Epithelial cell of proximal tubule (primary cell): ENCODE results near the gene ATG13. TPM values are rescaled to one million over a fixed set of nuclear protein-coding genes. Genes with fewer than 3 reads are reported as not detected.

Source experiments
- DNase-seq: peaks from one replicate; pipeline ENCODE4 v3.0.0-alpha.2; 2011; ENCODE audit warnings: low read depth
- H3K4me3 ChIP-seq: 2 replicates; pipeline ENCODE4 v1.5.1; 2011; ENCODE audit warnings: low read depth, mild to moderate bottlenecking, low read length
- total RNA-seq: library from RNA; depleted of rRNA; stranded (reverse); fragments of >200 nt; gene quantifications from 2 replicates; pipeline ENCODE4 v1.2.3, GENCODE V29; 2015
- TF ChIP-seq, protein P1 (sequence below): conservative IDR thresholded peaks from 2 replicates; pipeline ENCODE4 v1.5.1; 2012; ENCODE audit warnings: low read depth, mild to moderate bottlenecking, low read length

The ATG13 gene
- total RNA-seq, 1 donor from 2014 or later: 52.9 TPM

DNA sequence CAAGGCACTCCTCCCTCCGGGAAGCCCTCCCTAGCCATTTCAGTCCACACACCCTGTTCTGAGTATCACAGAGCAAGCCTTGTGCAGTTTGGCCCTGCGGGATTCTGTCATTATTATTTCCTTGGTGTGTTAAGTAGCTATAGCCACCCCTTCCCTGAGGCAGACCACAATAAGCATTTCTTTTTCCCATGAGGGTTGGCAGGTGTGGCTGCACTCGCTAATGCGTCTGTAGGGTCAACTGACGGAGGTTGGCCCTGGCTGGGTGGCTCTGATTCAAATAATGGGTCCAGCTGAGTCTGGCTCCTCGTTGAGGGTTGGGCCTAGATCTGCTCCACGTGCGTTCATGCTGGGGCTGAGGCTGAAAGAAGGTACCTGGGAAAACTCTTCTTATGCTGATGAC is 106.7 kb downstream of the ATG13 start:
- TF ChIP-seq, protein P1, sequence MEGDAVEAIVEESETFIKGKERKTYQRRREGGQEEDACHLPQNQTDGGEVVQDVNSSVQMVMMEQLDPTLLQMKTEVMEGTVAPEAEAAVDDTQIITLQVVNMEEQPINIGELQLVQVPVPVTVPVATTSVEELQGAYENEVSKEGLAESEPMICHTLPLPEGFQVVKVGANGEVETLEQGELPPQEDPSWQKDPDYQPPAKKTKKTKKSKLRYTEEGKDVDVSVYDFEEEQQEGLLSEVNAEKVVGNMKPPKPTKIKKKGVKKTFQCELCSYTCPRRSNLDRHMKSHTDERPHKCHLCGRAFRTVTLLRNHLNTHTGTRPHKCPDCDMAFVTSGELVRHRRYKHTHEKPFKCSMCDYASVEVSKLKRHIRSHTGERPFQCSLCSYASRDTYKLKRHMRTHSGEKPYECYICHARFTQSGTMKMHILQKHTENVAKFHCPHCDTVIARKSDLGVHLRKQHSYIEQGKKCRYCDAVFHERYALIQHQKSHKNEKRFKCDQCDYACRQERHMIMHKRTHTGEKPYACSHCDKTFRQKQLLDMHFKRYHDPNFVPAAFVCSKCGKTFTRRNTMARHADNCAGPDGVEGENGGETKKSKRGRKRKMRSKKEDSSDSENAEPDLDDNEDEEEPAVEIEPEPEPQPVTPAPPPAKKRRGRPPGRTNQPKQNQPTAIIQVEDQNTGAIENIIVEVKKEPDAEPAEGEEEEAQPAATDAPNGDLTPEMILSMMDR: no peak

More for the DNA sequence above, 106.7 kb downstream of the ATG13 start:
- no peak overlapping the region for H3K4me3 ChIP-seq
- no peak for DNase-seq

Other genes with a start within 250 kb of the ATG13 start
- gene MDK, start 235.9 kb upstream of the ATG13 start, total RNA-seq: 345 and 604 TPM in 2 replicates
- gene CHRM4, start 225.8 kb upstream of the ATG13 start, total RNA-seq: not detected in 2 replicates
- 15.3 and 21.0 TPM in 2 replicates for gene AMBRA1, start 23.5 kb upstream of the ATG13 start, total RNA-seq
- 1.6 and 3.3 TPM in 2 replicates for gene HARBI1, start 326 bp upstream of the ATG13 start, total RNA-seq
- 29.1 and 33.9 TPM in 2 replicates for gene ARHGAP1, start 83.1 kb downstream of the ATG13 start, total RNA-seq
- gene ZNF408, start 83.5 kb downstream of the ATG13 start, total RNA-seq: 11.3 and 12.5 TPM in 2 replicates
- 0.17 TPM in 1 of 2 replicates, not detected in the other for gene F2, start 101.7 kb downstream of the ATG13 start, total RNA-seq
- gene CKAP5, start 228.7 kb downstream of the ATG13 start, total RNA-seq: 76.4 and 101 TPM in 2 replicates